Measurements from ENCODE around the gene YES1.

Gene YES1

DNA sequence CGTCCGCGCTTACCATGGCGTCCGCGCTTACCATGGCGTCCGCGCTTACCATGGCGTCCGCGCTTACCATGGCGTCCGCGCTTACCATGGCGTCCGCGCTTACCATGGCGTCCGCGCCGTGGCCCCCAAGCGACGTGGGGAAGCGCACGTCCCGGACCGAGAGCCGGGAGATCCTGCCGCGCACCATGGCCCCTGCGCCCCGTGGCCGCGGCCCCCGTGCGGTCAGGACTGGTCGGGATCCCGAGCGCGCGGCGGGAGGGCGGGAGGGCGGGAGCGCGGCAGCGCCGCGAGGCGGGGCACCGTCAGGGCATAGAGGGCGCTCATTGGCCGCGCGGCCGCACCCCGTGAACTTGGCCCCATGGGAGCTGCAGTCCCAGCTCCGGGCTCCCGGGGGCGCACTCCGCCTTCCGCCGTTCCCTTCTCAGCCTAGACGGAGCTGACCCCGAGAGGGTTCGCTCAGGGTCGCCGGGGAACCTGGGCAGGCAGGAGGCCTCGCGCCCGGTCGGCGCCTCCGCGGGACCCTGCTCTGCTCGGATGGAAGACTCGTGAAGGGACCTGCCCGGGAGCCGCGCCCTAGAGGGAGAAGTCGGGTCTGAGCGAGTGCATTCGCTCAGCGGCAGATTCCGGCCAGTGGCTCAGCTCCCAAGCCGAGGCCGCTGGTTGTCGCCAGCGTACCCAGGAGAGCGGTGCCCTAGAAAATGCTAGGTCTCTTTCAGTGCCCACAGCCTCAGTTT lies 99.5 kb downstream of the YES1 start, which contains the start of gene ENOSF1:
Gene ENOSF1, minus strand, starts transcription at position 230 of the 734 bp plus-strand sequence. Its CDS starts 43 bp downstream, at position 187.
- TF ChIP-seq GATA1 (IDR thresholded peaks at IDR 0.05; ENCODE audit: low read depth, low read length): no peak
- no peak for TF ChIP-seq POLR2A (IDR thresholded peaks at IDR 0.05; ENCODE audit: low read length)
- DNase-seq: peak; percentile 93 to 95

GRCh38 chr18:711657-712400 lies 100.2 kb downstream of the YES1 start:
- no peak for TF ChIP-seq GATA1 (IDR thresholded peaks at IDR 0.05; ENCODE audit: low read depth, low read length)
- peak; percentile 82 for TF ChIP-seq POLR2A (IDR thresholded peaks at IDR 0.05; ENCODE audit: low read length)
- DNase-seq: peak; percentile 93 to 94

GRCh38 chr18:711310-711656 lies 100.8 kb downstream of the YES1 start:
- DNase-seq: no peak
- TF ChIP-seq GATA1 (IDR thresholded peaks at IDR 0.05; ENCODE audit: low read depth, low read length) (no peak), POLR2A (IDR thresholded peaks at IDR 0.05; ENCODE audit: low read length) (no peak)

GRCh38 chr18:710418-711300 lies 101.4 kb downstream of the YES1 start:
- no peak for TF ChIP-seq POLR2A (IDR thresholded peaks at IDR 0.05; ENCODE audit: low read length)
- TF ChIP-seq GATA1 (IDR thresholded peaks at IDR 0.05; ENCODE audit: low read depth, low read length): no peak
- DNase-seq: peak; percentile 58 to 73

DNA sequence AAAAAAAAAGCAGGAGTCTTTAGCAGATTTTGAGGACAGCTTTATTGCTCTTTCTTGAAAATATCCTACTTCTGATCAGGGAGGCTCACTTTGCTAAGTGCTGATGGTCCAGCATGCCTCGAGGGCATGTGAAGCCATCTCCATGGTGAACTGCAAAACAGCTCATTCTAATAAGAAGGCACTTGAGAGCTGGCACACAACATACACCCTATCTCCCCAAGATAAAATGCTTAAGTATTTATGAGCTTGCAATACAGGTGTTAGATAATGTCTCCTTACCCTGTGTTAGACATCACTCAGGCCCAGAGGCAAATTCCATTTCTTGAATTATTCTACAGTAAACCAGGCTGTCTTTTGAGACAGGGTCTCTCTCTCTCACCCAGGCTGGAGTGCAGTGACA lies 102.3 kb downstream of the YES1 start:
- DNase-seq: peak; percentile 24 to 38
- TF ChIP-seq POLR2A (IDR thresholded peaks at IDR 0.05; ENCODE audit: low read length) (no peak), GATA1 (IDR thresholded peaks at IDR 0.05; ENCODE audit: low read depth, low read length) (no peak)

DNA sequence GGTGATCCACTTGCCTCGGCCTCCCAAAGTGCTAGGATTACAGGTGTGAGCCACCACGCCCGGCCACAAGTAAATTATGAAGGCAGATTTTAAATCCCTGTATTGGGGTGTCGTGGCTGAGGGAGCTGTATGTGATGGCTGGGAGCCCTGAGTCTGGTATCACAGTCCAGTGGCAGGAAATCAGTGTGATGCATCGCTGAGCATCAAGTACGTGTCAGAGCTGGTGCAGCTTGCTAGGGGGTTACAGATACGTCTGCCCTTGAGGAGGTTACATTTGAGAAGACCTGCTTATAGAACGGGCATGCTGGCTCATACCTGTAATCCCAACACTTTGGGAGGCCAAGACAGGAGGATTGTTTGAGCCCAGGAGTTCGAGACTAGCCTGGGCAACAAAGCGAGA lies 103.9 kb downstream of the YES1 start:
- TF ChIP-seq POLR2A (IDR thresholded peaks at IDR 0.05; ENCODE audit: low read length): no peak
- no peak for TF ChIP-seq GATA1 (IDR thresholded peaks at IDR 0.05; ENCODE audit: low read depth, low read length)
- DNase-seq: no peak

DNA sequence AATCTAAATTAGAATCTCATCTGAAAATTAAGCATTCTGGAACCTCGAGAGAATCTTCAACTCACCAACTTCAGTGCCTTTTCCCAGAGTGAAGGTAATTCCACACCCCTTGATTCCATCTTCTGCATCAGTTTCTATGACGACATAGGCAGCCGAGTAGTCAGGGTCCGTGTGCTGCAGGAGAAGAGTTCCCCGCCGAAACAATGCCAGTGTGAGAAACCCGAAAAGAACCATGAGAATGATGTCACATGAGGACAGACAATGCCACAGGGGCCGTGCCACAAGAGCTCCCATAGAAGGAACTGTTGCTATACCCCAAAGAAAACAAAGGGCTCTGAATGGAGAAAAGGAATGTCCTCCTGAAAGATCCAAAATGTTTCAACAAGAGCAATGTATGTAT lies 105.6 kb downstream of the YES1 start:
- no peak for TF ChIP-seq POLR2A (IDR thresholded peaks at IDR 0.05; ENCODE audit: low read length)
- TF ChIP-seq GATA1 (IDR thresholded peaks at IDR 0.05; ENCODE audit: low read depth, low read length): no peak
- no peak for DNase-seq

DNA sequence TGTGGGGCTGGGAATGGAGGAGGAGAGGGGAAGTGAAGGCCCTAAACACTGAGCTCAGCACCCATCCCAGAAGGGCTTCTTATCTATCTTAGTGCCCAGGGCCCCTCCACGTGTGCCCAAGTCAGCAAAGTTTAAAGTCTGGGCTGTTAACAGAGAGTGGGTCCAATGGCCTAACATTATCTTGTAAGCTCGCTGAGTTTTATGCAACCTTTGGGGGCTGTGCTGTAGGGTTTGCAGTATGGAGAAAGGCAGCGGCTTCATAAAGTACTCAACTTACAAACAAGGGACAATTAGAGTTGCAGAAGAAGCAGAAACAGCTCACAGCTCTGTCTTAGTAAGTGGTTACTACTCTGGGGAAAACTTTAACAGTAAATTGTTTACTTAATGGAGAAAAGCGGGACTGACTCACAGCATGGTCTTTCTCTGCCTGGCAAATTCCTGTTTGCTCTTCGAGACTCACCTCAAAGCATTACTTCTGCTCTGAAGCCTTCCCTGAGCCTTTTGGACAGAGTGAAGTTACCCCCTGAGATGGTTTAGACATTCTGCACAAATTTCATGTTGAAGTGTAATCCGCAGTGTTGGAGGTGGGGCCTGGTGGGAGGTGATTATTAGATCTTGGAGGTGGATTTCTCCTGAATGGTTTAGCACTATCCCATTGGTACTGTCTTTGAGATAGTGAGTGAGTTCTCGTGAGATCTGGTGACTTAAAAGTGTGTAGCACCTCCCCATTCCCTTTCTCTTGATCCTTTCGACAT lies 108.7 kb downstream of the YES1 start:
- no peak for TF ChIP-seq GATA1 (IDR thresholded peaks at IDR 0.05; ENCODE audit: low read depth, low read length)

DNA sequence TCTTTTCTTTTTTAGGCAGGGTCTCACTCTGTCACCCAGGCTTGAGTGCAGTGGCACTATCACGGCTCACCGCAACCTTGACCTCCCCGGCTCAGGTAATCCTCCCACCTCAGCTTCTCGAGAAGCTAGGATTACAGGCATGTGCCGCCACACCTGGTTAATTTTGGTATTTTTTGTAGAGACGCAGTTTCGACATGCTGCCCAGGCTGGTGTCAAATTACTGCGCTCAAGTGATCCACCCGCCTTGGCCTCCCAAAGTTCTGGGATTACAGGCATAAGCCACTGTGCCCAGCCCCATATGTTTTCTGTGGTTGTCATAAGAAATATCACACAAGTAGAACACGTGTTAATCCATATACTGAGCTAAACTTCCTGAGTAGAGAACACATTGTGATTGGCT lies 114.2 kb downstream of the YES1 start:
- no peak for DNase-seq
- TF ChIP-seq POLR2A (IDR thresholded peaks at IDR 0.05; ENCODE audit: low read length): no peak
- no peak for TF ChIP-seq GATA1 (IDR thresholded peaks at IDR 0.05; ENCODE audit: low read depth, low read length)

More for the DNA sequence above, 108.7 kb downstream of the YES1 start:
- DNase-seq: peak in 1 of 2 experiments; percentile 58

GRCh38 chr18:697012-697411 lies 115.0 kb downstream of the YES1 start:
- TF ChIP-seq GATA1 (IDR thresholded peaks at IDR 0.05; ENCODE audit: low read depth, low read length) (no peak), POLR2A (IDR thresholded peaks at IDR 0.05; ENCODE audit: low read length) (no peak)
- DNase-seq: no peak

DNA sequence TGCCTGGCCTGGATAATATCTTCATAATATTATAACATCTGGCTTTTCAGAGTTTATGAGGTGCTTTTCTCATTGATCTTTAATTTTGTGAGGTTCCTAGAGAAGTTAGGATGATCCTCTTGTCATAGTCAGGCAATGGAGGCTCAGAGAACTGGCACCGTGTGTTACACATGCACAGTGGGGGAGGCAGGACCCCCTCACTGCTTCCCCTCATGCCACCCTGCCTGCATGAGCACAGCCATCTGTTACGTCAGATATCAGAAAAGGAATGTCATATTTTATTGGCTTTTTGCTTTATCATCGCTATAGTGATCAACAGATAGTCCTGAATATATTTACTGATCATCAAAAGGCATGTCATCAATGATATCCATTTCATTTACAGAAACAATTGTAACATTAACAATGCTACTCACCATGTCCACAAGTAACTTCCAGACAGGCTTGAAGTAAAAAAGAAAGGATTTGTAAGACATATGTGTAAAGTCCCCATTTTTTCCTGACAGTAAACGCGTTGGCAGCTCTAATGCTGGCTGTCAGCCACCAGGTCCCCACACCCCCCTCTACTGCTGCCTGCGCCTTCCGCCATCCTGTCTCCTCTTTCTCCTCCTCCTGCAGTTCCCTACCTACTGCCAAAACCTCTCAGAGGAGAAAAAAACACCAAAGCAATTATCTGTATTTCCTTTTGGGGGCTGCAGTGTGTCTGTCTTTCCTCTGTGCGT lies 118.4 kb downstream of the YES1 start:
- TF ChIP-seq GATA1 (IDR thresholded peaks at IDR 0.05; ENCODE audit: low read depth, low read length): no peak
- TF ChIP-seq POLR2A (IDR thresholded peaks at IDR 0.05; ENCODE audit: low read length): no peak
- DNase-seq: no peak

DNA sequence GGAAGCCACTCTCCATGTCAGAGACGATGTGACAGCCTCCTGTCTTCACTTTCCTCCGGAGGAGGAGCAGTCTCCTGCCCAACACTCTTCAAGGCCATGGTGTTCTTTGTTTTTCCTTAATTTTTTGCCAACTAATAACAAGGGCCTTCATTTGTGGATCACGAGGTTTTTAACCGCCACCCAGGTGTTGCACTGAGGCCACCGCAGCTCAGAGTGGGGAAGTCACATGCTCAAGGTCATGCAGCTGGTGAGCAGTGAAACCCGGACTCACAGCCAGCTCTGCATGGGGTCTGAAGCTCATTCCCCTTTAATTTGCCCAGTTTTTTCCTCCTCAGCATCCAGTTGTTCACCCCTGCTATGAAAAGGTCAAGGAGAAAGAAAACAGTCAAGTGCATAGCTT lies 119.2 kb downstream of the YES1 start:
- DNase-seq: no peak

GRCh38 chr18:688323-688722 lies 123.7 kb downstream of the YES1 start:
- DNase-seq: no peak

More for the DNA sequence above, 119.2 kb downstream of the YES1 start:
- TF ChIP-seq POLR2A (IDR thresholded peaks at IDR 0.05; ENCODE audit: low read length): no peak
- TF ChIP-seq GATA1 (IDR thresholded peaks at IDR 0.05; ENCODE audit: low read depth, low read length): no peak

More at GRCh38 chr18:688323-688722, 123.7 kb downstream of the YES1 start:
- TF ChIP-seq GATA1 (IDR thresholded peaks at IDR 0.05; ENCODE audit: low read depth, low read length) (no peak), POLR2A (IDR thresholded peaks at IDR 0.05; ENCODE audit: low read length) (peak; percentile 14)

Data from erythroblast (primary cell).